ENCODE results near the gene ATP10B.

ATP10B gene

DNA sequence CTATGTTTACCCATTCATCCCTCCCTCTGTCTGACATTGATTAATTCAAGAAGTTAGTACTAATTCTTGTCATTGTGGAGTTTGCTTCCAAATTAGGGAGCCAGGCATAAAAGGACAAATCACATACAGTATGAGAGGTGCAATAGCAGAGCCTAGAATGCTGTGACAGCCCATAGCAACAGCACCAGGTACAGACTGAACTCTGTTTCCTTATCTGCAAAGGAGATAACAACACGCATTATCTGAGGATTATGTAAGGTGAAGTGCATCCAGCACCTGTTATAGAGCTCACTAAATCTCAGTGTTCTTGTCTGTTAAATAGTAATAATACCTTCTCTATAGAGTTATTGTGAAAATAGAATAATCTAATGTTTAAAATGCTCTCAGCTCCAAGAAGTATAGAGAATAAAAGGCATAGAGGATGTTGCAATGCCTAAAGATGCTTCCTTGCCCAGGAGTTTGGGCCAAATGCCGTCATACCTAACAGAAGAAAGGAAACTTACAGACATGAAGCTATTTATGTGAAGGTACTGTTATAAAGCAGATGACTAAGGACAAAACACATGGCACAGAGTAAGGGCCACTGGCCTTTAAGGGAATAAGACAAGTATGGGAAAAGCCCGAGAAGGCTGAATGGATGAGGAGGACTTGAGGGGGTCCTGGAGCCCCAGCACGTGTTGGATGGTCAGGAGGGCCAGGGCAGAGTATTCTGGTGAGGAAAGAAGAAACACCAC lies 214.5 kb downstream of the ATP10B start:
- DNase-seq (ENCODE audit: low read depth in 2 of 2), result no peak

DNA sequence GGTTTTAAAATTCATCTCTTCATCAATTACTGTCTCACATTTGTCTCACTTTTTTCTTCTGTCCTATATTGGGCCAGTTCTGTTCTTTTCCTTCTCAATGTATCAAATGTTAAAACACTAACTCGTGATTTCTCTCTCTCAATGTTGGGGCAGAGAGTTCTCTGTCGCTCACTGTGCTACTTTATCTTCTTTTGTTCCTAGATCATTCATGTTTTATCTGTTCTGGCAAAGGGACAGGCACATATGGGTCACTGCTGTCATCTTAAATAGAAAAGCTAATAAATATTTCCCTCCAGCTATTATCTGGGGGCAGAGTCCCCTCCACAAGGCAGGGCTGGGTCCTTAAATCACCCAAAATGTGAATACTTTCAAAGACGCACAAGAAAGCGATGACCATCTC lies 216.3 kb downstream of the ATP10B start:
- DNase-seq (ENCODE audit: low read depth in 2 of 2), result no peak

DNA sequence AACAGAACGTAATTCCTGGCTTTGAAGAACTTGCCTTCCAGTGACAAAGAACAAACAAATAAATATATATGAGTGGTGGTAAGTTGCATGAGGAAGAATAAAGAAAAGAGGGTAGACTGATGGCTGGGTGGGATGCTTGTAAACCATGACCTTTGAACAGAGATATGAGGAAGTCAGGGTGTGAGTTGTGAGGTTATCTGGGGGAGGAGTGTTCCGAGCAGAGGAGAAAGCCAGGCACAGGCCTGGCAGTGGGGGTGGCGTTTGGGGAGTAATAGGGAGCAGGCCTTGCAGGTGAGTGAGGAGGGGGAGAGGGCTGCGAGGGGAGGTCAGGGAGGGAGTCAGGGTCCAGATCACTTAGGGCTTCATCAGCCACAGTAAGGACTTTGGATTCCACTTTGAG lies 217.0 kb downstream of the ATP10B start:
- DNase-seq (ENCODE audit: low read depth in 2 of 2), result no peak

DNA sequence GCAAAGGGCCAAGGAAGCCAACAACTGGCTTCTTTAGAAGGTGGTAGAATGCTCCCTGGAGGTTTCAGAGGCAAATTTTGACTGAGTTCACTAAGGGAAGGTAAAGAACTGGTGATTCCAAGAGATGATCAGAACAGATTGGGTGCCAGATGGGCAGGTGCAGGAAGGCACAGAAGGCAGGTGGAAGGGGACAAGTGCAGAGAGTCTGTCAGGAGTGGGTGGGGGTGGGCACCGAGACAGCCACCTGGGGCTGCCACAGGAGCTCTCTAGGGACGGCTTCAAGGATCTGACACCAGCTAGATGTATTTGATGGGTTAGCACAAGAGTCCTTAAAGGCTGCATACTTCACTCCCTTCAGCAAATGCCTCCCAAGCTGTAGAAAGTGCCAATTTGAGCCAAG lies 223.0 kb downstream of the ATP10B start:
- DNase-seq (ENCODE audit: low read depth in 2 of 2), result no peak

DNA sequence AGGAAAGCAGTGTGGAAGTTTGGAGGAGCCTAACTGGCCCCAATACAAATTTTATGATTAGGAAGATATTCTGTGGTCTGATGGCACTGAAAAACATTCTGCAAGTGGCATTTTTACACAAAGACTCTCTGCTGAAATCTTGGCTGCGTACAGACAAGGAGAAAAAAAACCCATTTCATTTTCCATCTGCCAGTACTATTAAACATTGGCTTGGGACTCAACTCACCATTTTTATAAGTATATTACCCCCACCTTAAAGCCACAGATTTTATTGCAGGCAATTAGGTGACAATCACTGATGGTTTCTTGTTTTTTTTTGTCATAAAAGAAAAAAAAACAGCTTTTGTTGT lies 223.4 kb downstream of the ATP10B start:
- no peak for DNase-seq (ENCODE audit: low read depth in 2 of 2)

DNA sequence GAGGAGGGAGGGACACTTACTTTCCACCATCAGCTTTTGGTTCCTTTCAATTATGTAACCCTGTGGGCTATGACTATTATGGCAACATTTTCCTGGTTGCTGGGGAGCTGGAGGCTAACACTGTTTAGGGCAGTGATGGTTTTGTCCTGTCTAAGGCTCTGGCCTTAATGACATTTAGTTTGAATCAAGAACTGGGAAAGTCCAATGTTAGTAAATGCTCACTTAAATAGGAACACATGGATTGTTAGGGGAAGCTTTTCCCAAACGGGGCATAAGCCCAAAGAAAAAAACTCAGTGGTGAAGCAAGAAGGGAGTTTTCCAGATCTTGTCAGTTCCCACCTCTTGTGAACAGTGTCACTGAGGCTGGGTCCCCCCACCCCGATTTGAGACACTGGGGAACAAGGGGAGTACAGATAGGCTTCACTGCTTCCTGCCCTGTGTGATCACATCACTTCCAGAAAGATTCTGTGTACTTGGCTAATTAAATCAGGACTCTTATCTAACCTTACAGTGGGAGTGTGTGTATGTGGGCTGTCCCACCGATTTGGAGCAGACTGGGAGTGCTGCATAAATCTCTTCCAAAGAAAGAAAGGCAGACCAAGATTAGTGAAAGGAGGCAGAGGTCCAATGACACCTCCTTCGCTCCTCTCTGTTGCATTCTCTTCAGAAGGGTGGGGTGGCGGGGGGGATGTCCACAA lies 223.9 kb downstream of the ATP10B start:
- DNase-seq (ENCODE audit: low read depth in 2 of 2), result no peak

DNA sequence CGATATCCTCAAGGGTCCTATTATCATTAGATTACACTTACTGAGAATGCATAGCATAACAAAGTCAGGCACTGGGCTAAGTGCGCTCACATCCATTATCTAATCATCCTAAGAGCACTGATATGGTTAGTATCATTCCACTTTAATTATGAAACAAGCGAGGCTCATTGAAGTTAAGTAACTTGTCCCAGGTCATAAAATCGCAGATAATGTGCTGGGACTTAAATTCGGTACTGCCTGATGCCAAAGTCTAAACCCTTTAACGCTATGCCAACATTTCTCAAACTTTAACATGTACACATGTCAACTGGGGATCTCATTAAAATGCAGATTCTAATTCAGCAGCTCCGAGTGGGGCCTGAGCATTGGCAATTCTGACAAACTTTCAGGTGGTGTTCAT lies 225.7 kb downstream of the ATP10B start:
- DNase-seq (ENCODE audit: low read depth in 2 of 2), result no peak

DNA sequence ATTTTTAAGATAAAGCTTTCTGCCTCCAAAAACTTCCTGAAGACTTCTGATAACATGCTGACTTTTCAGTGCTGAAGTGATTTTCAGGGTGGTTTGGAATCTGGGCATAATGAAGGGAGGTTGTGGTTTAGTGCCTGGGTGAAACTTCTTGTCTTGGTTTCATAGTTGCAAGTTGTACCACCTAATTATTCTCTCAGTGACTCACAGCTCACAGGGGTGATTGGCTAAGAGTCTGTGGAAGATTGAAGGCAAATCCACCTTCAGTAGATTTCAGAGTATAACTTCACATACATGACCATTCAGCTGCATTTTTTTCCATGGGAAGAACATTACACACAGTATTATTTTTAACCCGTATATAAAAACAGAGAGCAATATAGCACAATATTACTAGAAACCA lies 230.5 kb downstream of the ATP10B start:
- no peak for DNase-seq (ENCODE audit: low read depth in 2 of 2)

DNA sequence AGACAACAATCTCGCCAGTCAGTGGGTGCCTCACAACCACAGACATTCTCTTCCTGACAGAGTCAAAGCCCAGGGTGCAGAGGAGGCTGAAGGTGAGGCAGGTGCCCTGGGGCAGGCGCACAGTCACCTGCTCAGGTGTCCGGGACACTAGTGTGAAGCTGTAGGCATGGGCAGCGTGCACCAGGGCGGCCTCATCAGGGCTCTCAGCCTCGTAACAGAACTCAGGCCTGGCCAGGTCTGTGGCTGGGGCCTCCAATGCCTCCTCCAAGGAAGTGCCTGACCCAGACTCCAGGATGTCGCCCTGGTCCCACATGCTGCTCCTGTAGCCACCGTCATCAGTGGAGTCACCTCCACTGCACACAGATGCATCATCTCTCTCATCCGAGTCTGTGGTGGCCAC lies 231.6 kb downstream of the ATP10B start:
- no peak for DNase-seq (ENCODE audit: low read depth in 2 of 2)

DNA sequence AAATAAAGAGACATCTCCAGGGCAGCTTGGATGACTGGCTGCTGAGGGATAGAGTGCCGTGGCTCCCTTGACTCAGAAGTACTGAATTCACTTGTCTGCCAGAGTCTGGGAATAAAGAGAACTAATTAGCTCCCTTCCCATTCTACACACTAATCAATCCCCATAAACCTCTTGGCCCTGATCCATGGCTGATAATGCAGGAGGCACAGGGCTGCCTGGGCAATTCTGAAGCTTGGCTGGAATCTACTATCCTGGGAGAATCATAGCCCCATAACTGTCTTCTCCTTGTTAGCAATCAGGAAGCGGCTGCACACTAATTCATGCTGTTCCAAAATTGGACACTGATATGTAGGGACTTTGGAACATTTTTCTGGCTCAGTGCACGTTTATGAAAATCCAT lies 232.6 kb downstream of the ATP10B start:
- no peak for DNase-seq (ENCODE audit: low read depth in 2 of 2)

DNA sequence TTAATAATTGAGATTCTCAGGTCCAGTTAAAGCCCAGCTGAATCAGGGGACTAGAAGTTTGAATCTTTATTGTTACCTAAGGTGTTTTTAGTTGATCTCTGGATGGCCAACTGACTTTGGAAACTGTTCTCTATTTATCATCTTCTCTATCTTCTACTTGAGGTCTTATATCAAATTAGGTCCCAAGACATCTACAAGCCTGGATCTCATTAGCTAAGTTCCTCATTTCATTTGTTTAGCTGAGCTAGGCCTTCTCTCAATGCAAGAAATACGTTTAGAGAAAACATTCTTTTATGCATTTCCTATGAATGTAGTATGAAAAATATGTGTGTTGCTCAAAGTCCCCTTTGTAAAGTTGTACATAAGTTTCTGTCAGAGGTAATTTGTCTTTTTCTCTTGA lies 233.7 kb downstream of the ATP10B start:
- no peak for DNase-seq (ENCODE audit: low read depth in 2 of 2)

DNA sequence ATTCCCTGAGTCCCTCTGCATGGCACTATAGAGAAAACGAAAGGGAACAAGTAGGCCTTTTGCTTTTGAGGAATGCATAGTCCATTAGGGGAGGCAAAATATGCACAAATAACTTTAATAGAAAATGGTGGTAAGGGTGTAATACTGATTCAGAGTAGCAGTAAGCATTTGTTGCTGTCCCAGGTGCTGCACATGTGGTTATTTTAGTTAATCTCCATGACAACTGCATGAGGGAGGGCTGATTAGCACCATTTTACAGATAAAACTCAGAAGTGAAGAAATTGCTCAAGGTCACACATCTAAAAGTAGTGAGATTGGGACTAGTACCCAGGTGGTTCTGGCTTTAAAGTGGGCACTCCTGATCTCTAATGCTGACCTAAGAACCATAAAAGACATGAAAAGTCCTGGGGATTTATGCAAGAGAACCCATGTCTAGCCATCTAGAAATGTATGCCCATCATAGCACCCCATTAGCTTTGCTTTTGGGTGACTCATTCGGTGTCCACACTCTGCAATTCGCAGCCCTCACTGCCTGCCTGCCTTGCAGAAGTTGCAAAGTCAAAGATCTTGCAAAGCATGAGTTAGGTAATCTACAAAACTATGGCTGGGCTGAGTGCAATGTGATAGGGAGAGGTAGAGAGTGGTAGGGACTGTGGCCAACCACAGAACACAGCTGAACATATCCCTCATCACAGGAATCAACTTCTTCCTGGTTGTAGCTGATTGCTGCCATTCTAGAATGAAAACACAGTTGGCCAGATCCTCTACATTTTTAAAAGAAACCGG lies 235.1 kb downstream of the ATP10B start:
- no peak for DNase-seq (ENCODE audit: low read depth in 2 of 2)

DNA sequence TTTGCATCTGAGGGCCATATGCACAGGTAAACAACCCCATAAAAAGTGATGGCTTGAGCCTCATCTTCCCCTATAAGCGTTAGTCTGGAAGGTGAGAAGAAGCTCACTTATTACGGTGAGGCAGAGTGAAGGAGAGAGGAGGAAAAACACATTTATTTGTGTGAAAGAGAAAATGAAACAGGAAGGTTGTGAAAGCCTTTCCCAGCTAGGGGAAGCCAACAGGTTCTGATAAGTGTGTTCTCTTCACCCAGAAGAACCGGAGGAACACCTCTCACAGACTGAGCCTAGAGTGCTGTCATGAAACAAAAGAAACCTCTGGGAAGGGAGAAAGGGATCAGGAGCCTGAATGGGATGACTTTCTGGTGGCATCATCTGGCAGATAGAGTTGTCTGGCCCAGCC lies 237.9 kb downstream of the ATP10B start:
- no peak for DNase-seq (ENCODE audit: low read depth in 2 of 2)

DNA sequence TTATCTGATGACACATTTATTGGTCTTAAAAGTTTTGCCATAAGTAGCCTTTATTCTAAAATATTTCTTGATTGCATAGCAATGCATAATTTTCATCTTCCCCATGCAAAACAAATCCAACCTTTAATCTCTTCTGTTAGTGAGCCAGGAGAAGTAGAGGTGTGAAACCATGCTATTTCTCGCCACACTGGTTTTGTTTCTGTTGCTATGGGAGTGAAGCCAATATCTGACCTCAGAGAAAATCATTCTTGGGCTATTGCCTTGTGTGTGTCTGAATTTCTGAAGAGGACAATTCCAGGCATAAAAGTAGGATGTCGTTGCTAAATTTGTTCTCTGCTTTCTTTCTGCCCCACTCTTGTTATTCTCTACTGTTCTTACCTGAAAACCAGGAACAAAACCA lies 246.7 kb downstream of the ATP10B start:
- no peak for DNase-seq (ENCODE audit: low read depth in 2 of 2)

DNA sequence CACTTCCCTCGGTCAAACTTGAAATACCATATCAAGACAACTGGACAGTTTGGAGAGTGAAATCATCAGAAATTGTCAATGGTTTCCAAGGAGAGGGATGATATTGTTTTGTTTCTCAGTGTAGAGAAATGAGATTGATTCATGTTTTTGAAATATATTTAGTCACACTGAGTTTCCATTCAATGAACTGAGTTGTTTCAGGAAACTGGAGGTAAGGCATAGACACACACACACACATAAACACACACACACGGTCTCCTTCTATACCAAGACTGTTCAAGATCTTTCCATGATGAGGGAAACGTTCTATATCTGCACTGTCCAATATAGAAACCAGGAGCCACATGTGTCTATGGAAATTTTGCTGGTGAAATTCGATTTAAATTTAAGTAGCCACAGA lies 247.5 kb downstream of the ATP10B start:
- no peak for DNase-seq (ENCODE audit: low read depth in 2 of 2)

DNA sequence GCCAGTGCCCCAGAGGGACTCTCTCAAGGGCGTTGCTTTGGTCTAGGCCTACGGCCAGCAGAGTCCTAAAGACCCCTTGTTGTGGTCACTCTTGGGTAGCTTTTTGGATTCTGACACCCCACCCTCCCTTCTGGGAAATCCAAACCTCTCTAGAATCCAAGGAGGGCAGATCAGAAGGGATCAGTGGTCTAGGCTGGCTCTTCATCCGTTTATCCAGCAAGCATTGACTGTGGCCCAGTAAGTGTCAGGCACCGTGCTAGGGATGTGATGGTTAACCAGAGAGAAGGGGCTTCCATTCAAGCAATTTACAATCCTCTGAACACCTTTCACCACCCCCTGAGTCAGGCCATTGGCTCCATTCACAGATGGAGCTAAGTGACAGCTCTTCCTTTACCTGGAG lies 249.3 kb downstream of the ATP10B start:
- DNase-seq (ENCODE audit: low read depth in 2 of 2), result no peak

DNA sequence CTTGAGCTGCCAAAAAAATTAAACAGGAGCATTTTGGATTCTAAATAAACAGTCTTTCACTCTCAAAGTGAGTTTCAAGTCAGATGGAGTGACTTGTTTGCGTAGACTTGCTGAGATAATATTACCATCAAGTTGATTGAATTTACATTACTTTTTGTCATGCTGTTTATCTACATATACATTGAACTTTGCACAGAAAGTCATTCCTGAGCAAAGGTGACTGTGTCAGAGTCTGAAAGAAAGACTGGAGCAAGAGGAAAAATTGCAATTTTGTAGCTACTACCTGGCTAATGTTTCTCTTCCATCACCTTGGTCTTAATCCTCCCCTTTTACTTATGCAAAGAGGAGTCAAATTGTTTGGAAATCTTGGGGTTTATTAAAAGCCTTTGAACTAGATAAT lies 251.0 kb downstream of the ATP10B start:
- no peak for DNase-seq (ENCODE audit: low read depth in 2 of 2)

DNA sequence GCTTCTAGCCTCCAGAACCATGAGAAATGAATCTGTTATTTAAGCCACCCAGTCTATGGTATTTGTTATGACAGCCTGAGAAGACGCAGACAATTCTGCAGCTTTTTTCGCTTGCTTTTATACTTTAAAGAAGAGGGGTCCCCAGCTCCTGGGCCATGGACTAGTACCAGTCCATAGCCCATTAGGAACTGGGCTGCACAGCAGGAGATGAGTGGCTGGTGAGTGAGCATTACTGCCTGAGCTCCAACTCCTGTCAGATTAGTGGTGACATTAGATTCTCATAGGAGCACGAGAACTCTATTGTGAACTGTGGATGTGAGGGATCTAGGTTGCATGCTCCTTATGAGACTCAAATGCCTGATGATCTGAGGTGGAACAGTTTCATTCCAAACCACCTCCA lies 278.7 kb downstream of the ATP10B start:
- DNase-seq (ENCODE audit: low read depth in 2 of 2), result no peak

DNA sequence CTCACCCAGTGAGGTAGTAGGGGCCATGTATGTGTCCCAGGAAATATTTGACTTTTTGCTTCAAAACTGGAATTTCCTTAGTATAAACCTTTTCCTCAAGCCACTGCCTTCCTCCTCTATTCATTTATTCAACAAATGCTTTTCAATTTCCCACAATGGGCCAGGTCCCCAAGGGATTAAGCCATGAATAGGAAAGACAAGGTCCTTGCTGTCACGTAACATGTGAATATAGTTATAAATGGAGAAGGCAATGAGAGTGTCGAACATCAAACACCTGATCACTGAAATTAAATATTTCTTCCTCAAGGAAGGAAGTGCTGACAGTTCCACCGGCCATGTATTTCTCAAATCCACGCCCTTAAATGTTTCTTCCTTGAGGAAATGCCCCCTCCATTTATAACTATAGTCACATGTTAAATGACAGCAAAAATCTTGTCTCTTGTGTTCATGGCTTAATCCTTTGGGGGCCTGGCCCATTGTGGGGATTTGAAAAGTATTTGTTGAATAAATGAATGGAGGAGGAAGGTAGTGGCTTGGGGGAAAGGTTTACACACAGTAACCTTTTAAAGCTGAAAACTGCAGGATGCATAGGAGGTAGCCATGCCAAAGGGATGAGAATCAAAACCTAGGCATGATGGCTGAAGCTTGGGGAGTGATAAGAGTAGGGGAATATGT lies 284.8 kb downstream of the ATP10B start:
- no peak for DNase-seq (ENCODE audit: low read depth in 2 of 2)

DNA sequence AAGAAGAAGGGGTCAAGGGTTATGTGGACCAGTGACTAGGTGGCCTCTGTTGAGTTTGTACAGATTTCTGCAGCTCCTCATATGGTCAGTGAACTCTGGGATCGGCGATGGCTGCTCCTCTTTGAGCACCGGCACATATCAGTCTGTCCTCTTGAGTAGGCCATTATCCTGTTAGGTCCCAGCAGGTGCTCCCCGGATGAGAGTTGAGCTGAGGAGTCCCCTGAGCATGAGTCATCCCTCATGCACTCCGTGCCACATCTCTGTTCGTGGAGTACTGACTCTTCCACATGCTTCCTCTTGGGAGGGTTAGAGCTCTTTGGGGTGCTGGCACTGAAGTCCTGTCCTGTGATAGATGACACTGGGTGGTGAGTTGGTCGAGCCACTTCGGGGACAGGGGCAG lies 286.6 kb downstream of the ATP10B start:
- no peak for DNase-seq (ENCODE audit: low read depth in 2 of 2)

DNA sequence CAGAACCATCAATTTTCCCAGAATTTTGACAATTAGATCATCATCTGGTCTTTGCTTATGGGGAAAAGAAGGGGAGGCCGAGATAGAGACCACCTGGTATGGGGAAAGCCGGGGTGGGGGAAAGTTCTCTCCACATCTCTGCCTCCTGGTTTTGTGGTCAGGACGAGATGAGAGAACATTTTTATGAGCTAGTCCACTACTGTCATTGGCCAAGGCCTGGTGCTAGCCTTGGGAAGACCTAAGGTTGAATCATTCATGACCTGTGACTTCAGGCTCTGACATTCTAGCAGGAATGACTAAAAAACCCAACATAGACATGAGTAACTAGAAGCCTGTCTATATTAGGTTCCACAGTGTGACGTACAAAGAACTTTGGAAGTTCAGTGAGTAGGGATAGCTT lies 295.2 kb downstream of the ATP10B start:
- peak; percentile 3 to 10 for DNase-seq (ENCODE audit: low read depth in 2 of 2)

DNA sequence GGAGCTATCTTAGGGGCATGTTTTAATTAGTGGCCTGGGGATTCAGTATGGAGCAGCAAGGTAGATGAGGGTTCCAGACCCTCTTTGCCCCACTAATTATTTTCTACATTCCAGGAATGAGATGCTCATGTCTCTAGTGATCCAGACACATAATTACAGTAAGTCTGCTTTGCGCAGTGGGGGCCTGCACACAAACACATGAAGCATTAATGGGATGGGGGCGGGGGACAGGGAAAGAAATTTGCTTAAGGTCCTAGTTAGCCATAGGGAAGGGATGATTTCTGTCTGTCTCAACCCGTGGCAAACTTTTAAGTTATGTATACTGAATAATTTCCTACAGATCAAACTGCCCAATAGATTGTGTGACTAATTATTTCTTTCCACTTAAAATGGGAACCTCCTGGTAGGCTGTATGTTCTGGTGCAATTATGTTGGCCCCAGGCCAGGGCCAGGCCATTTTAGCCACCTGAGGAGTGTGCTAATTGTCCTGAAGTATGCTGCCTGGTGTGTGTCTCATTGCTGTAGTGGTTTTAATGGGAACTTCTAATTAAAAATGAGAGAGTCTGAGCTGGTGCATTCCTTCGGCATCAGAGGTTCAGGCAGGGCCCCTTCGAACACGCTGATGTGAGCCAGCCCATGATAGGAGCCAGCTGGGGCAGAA lies 295.9 kb downstream of the ATP10B start:
- DNase-seq (ENCODE audit: low read depth in 2 of 2), result peak; percentile 13 to 15
